ENCODE measurements around the gene C11orf68.

Gene C11orf68

DNA sequence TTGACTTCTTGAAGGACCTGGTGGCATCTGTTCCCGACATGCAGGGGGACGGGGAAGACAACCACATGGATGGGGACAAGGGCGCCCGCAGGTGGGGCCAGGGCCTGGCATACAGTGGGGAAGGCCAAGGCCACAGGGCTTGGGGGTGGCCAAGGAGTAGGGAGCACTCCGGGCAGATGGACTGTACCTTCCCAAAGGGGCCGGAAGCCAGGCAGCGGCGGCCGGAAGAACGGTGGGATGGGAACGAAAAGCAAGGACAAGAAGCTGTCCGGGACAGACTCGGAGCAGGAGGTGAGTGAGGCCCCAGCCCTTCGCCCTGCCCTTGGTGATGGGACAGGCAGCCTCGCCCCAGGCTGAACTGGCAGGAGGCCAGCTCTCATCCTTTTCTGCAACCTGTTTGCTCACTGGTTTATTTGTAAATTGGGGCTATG, 1.5 kb upstream of the C11orf68 start:
- TF ChIP-seq FOXP2 (optimal IDR thresholded peaks at IDR 0.05; ENCODE audit: borderline replicate concordance, extremely low read depth, extremely low read length, insufficient read depth) (no peak), TAF1 (IDR thresholded peaks at IDR 0.05; ENCODE audit: borderline replicate concordance, insufficient read depth, low read length) (no peak), SIN3A (IDR thresholded peaks at IDR 0.05; ENCODE audit: borderline replicate concordance, insufficient read depth, low read length) (no peak), POLR2AphosphoS5 (IDR thresholded peaks at IDR 0.05; ENCODE audit: low read depth, low read length) (no peak)
- TF ChIP-seq, protein P1, sequence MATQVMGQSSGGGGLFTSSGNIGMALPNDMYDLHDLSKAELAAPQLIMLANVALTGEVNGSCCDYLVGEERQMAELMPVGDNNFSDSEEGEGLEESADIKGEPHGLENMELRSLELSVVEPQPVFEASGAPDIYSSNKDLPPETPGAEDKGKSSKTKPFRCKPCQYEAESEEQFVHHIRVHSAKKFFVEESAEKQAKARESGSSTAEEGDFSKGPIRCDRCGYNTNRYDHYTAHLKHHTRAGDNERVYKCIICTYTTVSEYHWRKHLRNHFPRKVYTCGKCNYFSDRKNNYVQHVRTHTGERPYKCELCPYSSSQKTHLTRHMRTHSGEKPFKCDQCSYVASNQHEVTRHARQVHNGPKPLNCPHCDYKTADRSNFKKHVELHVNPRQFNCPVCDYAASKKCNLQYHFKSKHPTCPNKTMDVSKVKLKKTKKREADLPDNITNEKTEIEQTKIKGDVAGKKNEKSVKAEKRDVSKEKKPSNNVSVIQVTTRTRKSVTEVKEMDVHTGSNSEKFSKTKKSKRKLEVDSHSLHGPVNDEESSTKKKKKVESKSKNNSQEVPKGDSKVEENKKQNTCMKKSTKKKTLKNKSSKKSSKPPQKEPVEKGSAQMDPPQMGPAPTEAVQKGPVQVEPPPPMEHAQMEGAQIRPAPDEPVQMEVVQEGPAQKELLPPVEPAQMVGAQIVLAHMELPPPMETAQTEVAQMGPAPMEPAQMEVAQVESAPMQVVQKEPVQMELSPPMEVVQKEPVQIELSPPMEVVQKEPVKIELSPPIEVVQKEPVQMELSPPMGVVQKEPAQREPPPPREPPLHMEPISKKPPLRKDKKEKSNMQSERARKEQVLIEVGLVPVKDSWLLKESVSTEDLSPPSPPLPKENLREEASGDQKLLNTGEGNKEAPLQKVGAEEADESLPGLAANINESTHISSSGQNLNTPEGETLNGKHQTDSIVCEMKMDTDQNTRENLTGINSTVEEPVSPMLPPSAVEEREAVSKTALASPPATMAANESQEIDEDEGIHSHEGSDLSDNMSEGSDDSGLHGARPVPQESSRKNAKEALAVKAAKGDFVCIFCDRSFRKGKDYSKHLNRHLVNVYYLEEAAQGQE (IDR thresholded peaks at IDR 0.05; ENCODE audit: insufficient read depth in 1 of 2, low read depth in 2 of 2, low read length in 2 of 2): no peak

DNA sequence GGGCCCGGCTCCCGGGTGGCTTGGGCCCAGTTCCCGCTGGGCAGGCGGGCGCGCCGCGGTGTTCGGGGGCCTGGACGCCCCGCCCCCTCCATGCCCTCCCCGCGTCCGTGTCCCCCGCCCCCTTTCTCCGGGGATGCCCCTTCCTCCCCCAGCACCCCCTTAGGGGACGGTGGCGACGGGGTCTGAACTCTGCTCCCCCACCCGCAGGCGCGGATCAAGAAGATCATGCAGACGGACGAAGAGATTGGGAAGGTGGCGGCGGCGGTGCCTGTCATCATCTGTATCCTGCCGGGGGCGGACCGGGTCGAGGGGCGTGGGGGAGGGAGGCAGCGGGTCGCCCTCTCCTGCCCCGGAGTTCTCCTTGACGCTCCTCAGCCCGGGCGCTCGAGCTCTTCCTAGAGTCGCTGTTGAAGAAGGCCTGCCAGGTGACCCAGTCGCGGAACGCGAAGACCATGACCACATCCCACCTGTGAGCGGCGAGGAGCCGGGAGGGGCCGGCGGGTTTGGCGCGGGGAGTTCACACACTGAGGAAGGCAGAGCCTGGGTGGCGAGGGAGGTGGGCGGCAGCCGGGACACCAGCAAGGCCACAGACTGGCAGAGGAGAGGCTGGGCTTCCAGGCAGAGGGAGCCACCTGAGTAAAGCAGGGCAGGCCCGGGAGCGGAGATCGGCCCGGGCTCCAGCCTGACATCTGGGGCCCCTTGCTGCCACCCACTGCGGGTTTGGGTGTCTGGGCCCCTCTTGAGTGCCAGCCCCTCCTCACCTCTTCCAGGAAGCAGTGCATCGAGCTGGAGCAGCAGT, 910 bp upstream of the C11orf68 start:
- TF ChIP-seq FOXP2 (optimal IDR thresholded peaks at IDR 0.05; ENCODE audit: borderline replicate concordance, extremely low read depth, extremely low read length, insufficient read depth): no peak
- no peak for TF ChIP-seq TAF1 (IDR thresholded peaks at IDR 0.05; ENCODE audit: borderline replicate concordance, insufficient read depth, low read length)
- no peak; the same call in 1 of the 2 replicates for TF ChIP-seq SIN3A (IDR thresholded peaks at IDR 0.05; ENCODE audit: borderline replicate concordance, insufficient read depth, low read length)
- no peak for TF ChIP-seq POLR2AphosphoS5 (IDR thresholded peaks at IDR 0.05; ENCODE audit: low read depth, low read length)
- TF ChIP-seq, protein P1 (IDR thresholded peaks at IDR 0.05; ENCODE audit: insufficient read depth in 1 of 2, low read depth in 2 of 2, low read length in 2 of 2): no peak

DNA sequence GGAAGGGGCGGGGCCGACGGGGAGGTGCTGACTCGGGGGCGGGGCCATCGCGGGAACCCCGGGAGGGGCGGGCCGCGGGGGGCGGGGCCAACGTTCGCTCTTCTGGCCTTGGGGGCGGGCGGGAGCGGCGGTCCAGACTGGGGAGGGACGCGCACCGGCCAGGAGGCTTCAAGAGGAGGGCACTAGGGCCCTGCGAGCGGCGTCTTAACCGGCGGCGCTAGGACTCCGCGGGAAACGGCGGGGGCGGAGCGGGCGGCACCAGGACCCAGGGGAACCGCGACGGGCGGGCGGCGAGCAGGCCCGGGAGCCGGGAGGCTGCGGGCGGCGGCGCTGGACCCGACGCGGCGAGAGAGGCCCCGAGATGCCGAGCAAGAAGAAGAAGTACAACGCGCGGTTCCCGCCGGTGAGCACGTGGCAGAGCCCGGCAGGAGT, 295 bp upstream of the C11orf68 start, which contains the start of gene DRAP1:
Gene DRAP1, plus strand, starts transcription at position 286 of the 432 bp plus-strand sequence. Its CDS starts 76 bp downstream, at position 362.
- no peak for TF ChIP-seq POLR2AphosphoS5 (IDR thresholded peaks at IDR 0.05; ENCODE audit: low read depth, low read length)
- TF ChIP-seq TAF1 (IDR thresholded peaks at IDR 0.05; ENCODE audit: borderline replicate concordance, insufficient read depth, low read length): peak; percentile 80
- TF ChIP-seq SIN3A (IDR thresholded peaks at IDR 0.05; ENCODE audit: borderline replicate concordance, insufficient read depth, low read length): peak; percentile 92; the same call in 1 of the 2 replicates
- TF ChIP-seq, protein P1 (IDR thresholded peaks at IDR 0.05; ENCODE audit: insufficient read depth in 1 of 2, low read depth in 2 of 2, low read length in 2 of 2): peak in 1 of 2 experiments; percentile 34; a peak in 1 of 4 replicates
- TF ChIP-seq FOXP2 (optimal IDR thresholded peaks at IDR 0.05; ENCODE audit: borderline replicate concordance, extremely low read depth, extremely low read length, insufficient read depth): no peak

DNA sequence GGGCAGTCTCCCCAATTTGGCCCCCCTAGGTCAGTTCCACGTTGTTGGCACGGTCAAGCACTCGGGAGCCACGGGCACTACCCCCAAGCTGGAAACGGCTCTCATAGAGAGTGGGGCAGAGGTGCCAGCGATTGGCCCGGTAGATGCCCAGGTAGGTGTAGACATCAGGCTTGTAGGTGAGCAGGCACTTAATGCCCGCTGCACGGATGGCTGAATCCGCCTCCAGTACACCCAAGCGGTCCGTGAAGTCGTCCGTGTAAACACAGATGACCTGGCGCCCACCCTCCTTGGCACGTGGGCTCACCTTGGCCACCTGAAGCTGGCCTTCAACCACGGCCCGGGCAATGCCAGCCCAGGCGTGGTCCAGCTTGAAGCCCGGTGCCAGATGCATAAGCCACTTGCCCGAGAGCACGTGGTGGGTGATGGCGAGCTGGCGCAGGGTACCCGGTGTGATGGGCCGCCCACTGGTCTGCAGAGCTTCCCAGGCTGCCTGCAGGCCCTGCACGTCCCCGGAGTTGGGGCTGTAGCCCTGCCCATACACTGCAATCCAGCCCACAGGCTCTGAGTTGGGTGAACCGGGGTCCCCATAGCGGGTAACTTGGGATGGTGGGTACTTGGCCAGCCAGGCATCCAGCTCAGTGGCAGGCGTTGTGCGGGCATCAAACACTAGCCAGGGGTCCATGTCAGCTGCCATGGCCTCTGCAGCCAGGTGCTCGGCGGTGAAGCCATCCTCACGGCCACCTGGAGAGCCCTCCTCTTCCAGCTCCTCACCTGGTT, 1.2 kb downstream of the C11orf68 start:
- no peak for TF ChIP-seq FOXP2 (optimal IDR thresholded peaks at IDR 0.05; ENCODE audit: borderline replicate concordance, extremely low read depth, extremely low read length, insufficient read depth)
- TF ChIP-seq, protein P1 (IDR thresholded peaks at IDR 0.05; ENCODE audit: insufficient read depth in 1 of 2, low read depth in 2 of 2, low read length in 2 of 2): no peak
- TF ChIP-seq SIN3A (IDR thresholded peaks at IDR 0.05; ENCODE audit: borderline replicate concordance, insufficient read depth, low read length): no peak
- no peak for TF ChIP-seq TAF1 (IDR thresholded peaks at IDR 0.05; ENCODE audit: borderline replicate concordance, insufficient read depth, low read length)
- no peak for TF ChIP-seq POLR2AphosphoS5 (IDR thresholded peaks at IDR 0.05; ENCODE audit: low read depth, low read length)

All from PFSK-1 (cell line).